DND-41 (cell line): Measurements from ENCODE around the gene FHAD1.

Experiments
- ATAC-seq: fragments of 200-7000 bp; cut with Tn5 transposase; 3 replicates; pipeline ENCODE4 v1.9.1; 2021; ENCODE audit warnings: low read depth; ENCODE audit not compliant: insufficient read depth
- DNase-seq: peaks from one replicate; pipeline ENCODE4 v3.0.0-alpha.2; 2020
- H2AFZ ChIP-seq: 2 replicates; pipeline ENCODE4 v1.6.0; 2012; ENCODE audit warnings: low read depth, low read length
- H3K27ac ChIP-seq: 2 replicates; pipeline ENCODE4 v1.5.1; 2012; ENCODE audit warnings: low read length, inconsistent platforms
- H3K27me3 ChIP-seq: fragments of 200-600 bp; sonication (generic); 2 replicates; pipeline ENCODE4 v1.6.0; 2012; ENCODE audit warnings: low read length, mild to moderate bottlenecking, inconsistent platforms; ENCODE audit not compliant: insufficient read depth, poor library complexity
- H3K36me3 ChIP-seq: 2 replicates; pipeline ENCODE4 v1.5.1; 2012; ENCODE audit warnings: low read length, inconsistent platforms; ENCODE audit not compliant: insufficient read depth
- H3K4me1 ChIP-seq: 2 replicates; pipeline ENCODE4 v1.5.1; 2012; ENCODE audit warnings: mild to moderate bottlenecking, low read length; ENCODE audit not compliant: insufficient read depth
- H3K4me2 ChIP-seq: 2 replicates; pipeline ENCODE4 v1.6.0; 2012; ENCODE audit warnings: mild to moderate bottlenecking, moderate library complexity, low read length, inconsistent platforms; ENCODE audit not compliant: insufficient read depth
- H3K4me3 ChIP-seq, 2 experiments: fragments of 200-600 bp in 1 of 2; shearing (Covaris generic) in 1 of 2; 2 replicates each; pipeline ENCODE4 v1.5.1; 2012 to 2016; ENCODE audit warnings: inconsistent platforms in 2 of 2, low read length in 2 of 2, mild to moderate bottlenecking in 2 of 2, low read depth in 1 of 2, moderate library complexity in 1 of 2
- H3K79me2 ChIP-seq: 2 replicates; pipeline ENCODE4 v1.6.0; 2012; ENCODE audit warnings: low read length, inconsistent platforms; ENCODE audit not compliant: insufficient read depth
- H3K9ac ChIP-seq: 2 replicates; pipeline ENCODE4 v1.6.0; 2012; ENCODE audit warnings: low read depth, mild to moderate bottlenecking, inconsistent platforms, low read length, moderate library complexity
- H3K9me3 ChIP-seq: 2 replicates; pipeline ENCODE4 v1.5.1; 2012; ENCODE audit warnings: low read length, moderate library complexity, mild to moderate bottlenecking, inconsistent platforms; ENCODE audit not compliant: insufficient read depth, severe bottlenecking
- H4K20me1 ChIP-seq: 2 replicates; pipeline ENCODE4 v1.6.0; 2012; ENCODE audit warnings: low read length; ENCODE audit not compliant: insufficient read depth
- CTCF ChIP-seq: IDR thresholded peaks from 2 replicates; pipeline ENCODE4 v1.5.1; 2012; ENCODE audit warnings: borderline replicate concordance, low read length, moderate library complexity, mild to moderate bottlenecking; ENCODE audit not compliant: poor library complexity, severe bottlenecking; ENCODE audit errors: extremely low read depth
- EZH2 ChIP-seq: IDR thresholded peaks from 3 replicates; pipeline ENCODE4 v1.6.1; 2012; ENCODE audit warnings: borderline replicate concordance, low read depth, mild to moderate bottlenecking, moderate library complexity, low read length, inconsistent platforms; ENCODE audit not compliant: severe bottlenecking

Gene FHAD1

GRCh38 chr1:15201221-15201620 is 45.8 kb upstream of the FHAD1 start:
- H4K20me1 ChIP-seq, result peaks cover 3% of the 10 kb centered on the region; the same call in 1 of the 2 replicates
- TF ChIP-seq CTCF (no peak), EZH2 (no peak)
- H3K27me3 ChIP-seq, result no peaks in the 10 kb centered on the region
- no peak overlapping the region for H3K27ac ChIP-seq
- H3K36me3 ChIP-seq, result no peaks in the 10 kb centered on the region
- H3K4me1 ChIP-seq, result no peaks in the 10 kb centered on the region
- H3K4me2 ChIP-seq, result no peak overlapping the region
- no peaks in the 10 kb centered on the region for H3K9me3 ChIP-seq
- no peak overlapping the region for H3K9ac ChIP-seq
- DNase-seq, result no peak
- no peak overlapping the region for H3K4me3 ChIP-seq
- no peak overlapping the region for H2AFZ ChIP-seq
- no peak for ATAC-seq
- H3K79me2 ChIP-seq, result no peaks in the 10 kb centered on the region

GRCh38 chr1:15201849-15202551 is 45.0 kb upstream of the FHAD1 start:
- Histone ChIP-seq H3K9me3 (no peaks in the 10 kb centered on the region), H2AFZ (no peak overlapping the region), H3K4me3 (no peak overlapping the region), H3K27me3 (peaks cover 6% of the 10 kb centered on the region), H3K79me2 (no peaks in the 10 kb centered on the region), H4K20me1 (peaks cover 3% of the 10 kb centered on the region; the same call in 1 of the 2 replicates), H3K27ac (no peak overlapping the region), H3K36me3 (no peaks in the 10 kb centered on the region), H3K9ac (no peak overlapping the region), H3K4me1 (no peaks in the 10 kb centered on the region), H3K4me2 (no peak overlapping the region)
- DNase-seq (no peak), ATAC-seq (no peak)
- TF ChIP-seq CTCF, result no peak
- TF ChIP-seq EZH2, result no peak

GRCh38 chr1:15204931-15205330 is 42.1 kb upstream of the FHAD1 start:
- peaks cover 6% of the 10 kb centered on the region for H3K27me3 ChIP-seq
- ATAC-seq, result no peak
- no peaks in the 10 kb centered on the region for H3K4me1 ChIP-seq
- no peaks in the 10 kb centered on the region for H3K36me3 ChIP-seq
- no peak for DNase-seq
- no peak overlapping the region for H3K9ac ChIP-seq
- H3K27ac ChIP-seq, result no peak overlapping the region
- H2AFZ ChIP-seq, result no peak overlapping the region
- no peaks in the 10 kb centered on the region for H3K9me3 ChIP-seq
- TF ChIP-seq CTCF (no peak), EZH2 (no peak)
- H3K4me2 ChIP-seq, result no peak overlapping the region
- H3K4me3 ChIP-seq, result no peak overlapping the region
- peaks cover 3% of the 10 kb centered on the region; the same call in 1 of the 2 replicates for H4K20me1 ChIP-seq
- no peaks in the 10 kb centered on the region for H3K79me2 ChIP-seq
